ENCODE results near the gene DOK7.

GRCh38 chr4:3514806-3515501, 51.8 kb downstream of the DOK7 start:
- no peak for TF ChIP-seq POLR2AphosphoS5 (IDR thresholded peaks at IDR 0.05; ENCODE audit: borderline replicate concordance, low read depth, low read length)
- no peak for TF ChIP-seq EZH2 (IDR thresholded peaks at IDR 0.05)
